Measurements from ENCODE around the gene TAF1C. TPM values are rescaled to one million over a fixed set of nuclear protein-coding genes. Genes with fewer than 3 reads are reported as not detected.

The TAF1C gene
- total and polyA plus RNA-seq, 3 experiments from 2014 or later = 6.4 to 51.2 (median 49.9) TPM

GRCh38 chr16:84169765-84170310 lies 17.0 kb downstream of the TAF1C start:
- Mint-ChIP-seq H3K36me3 (no peaks in the 10 kb centered on the region), H3K27ac (no peak overlapping the region), H3K4me3 (no peak overlapping the region), H3K9me3 (no peaks in the 10 kb centered on the region), H3K27me3 (peaks cover 17 to 38% of the 10 kb centered on the region in 2 donors), H3K4me1 (no peaks in the 10 kb centered on the region)
- ChIA-PET CTCF (interaction anchor here (3.3 kb wide), 1 partner anchor 17 kb away, joined by 12 read pairs; the partner anchor contains the start of gene TAF1C), POLR2A (no interaction called here)
- H3K4me3 ChIP-seq (ENCODE audit: low read length) = no peak overlapping the region
- H3K27me3 ChIP-seq (ENCODE audit: insufficient read depth, low read length, poor library complexity, severe bottlenecking) = no peaks in the 10 kb centered on the region
- H3K4me1 ChIP-seq (ENCODE audit: insufficient read depth, low read length) = no peaks in the 10 kb centered on the region
- H3K9me3 ChIP-seq (ENCODE audit: low read length) = no peaks in the 10 kb centered on the region
- DNase-seq = no peak
- no peak overlapping the region for H3K27ac ChIP-seq (ENCODE audit: low read depth, low read length)
- no peaks in the 10 kb centered on the region for H3K36me3 ChIP-seq (ENCODE audit: insufficient read depth, low read length)

DNA sequence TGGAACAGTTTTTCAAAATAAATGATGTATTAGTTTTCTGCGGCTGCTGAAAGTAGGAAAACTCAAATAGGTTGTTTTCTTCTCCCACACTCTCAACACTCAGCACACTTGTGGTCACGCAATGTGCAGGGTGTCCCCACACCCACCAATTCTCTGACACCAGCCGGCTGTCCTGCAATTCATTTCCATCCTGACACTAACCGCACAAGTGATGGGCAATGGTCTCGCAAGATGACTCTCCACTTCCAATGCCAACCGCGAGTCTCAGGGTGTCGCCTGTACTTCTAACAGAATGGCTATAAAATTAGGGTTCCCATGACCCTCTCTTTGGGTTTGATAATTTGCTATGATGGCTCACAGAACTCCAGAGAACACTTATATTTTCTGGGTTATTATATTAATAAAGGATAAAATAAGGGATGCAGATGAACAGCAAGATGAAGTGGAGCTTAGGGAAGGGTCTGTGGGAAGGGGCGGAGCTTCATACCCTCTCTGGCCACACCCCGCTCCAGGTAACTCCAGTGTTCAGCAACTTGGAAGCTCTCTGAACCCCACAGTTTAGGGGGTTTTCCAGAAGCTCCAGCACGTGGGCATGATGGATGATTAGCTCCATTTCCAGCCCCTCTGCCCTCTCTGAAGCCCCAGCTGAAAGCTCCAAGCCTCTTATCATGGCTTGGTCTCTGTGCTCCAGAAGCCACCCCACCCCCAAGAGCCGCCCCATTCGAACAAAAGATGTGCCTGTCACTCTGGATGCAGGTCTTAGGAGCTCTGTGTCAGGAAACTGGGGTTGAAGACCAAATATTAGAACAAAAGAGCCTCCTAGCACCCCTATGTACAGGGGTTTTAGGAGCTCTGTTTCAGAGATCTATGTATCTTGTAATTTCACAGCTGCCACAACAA lies 19.8 kb downstream of the TAF1C start:
- Mint-ChIP-seq H3K4me3 (no peak overlapping the region), H3K36me3 (no peaks in the 10 kb centered on the region), H3K9me3 (no peaks in the 10 kb centered on the region), H3K4me1 (no peaks in the 10 kb centered on the region), H3K27me3 (peaks cover 17 to 42% of the 10 kb centered on the region in 2 donors), H3K27ac (no peak overlapping the region)
- CTCF ChIA-PET = interaction anchor here (0.7 to 1.7 kb wide), 2 partner anchors 20 to 50 kb away, joined by 3 to 6 read pairs; partner anchors contain the start of genes MBTPS1 and TAF1C
- H3K4me3 ChIP-seq (ENCODE audit: low read length) = no peak overlapping the region
- no peaks in the 10 kb centered on the region for H3K36me3 ChIP-seq (ENCODE audit: insufficient read depth, low read length)
- no peaks in the 10 kb centered on the region for H3K27me3 ChIP-seq (ENCODE audit: insufficient read depth, low read length, poor library complexity, severe bottlenecking)
- H3K4me1 ChIP-seq (ENCODE audit: insufficient read depth, low read length) = no peaks in the 10 kb centered on the region
- POLR2A ChIA-PET = no interaction called here
- no peaks in the 10 kb centered on the region for H3K9me3 ChIP-seq (ENCODE audit: low read length)
- no peak for DNase-seq
- H3K27ac ChIP-seq (ENCODE audit: low read depth, low read length) = no peak overlapping the region

- Histone ChIP-seq H3K27ac (ENCODE audit: low read depth, low read length) (no peak overlapping the region), H3K4me1 (ENCODE audit: insufficient read depth, low read length) (no peaks in the 10 kb centered on the region), H3K4me3 (ENCODE audit: low read length) (no peak overlapping the region), H3K36me3 (ENCODE audit: insufficient read depth, low read length) (no peaks in the 10 kb centered on the region), H3K9me3 (ENCODE audit: low read length) (no peaks in the 10 kb centered on the region), H3K27me3 (ENCODE audit: insufficient read depth, low read length, poor library complexity, severe bottlenecking) (no peaks in the 10 kb centered on the region)
- peaks cover 16 to 46% of the 10 kb centered on the region in 2 donors for H3K27me3 Mint-ChIP-seq
- H3K4me3 Mint-ChIP-seq = peak overlapping the region in 1 of 7 donors; percentile 42
- POLR2A ChIA-PET = no interaction called here
- H3K9me3 Mint-ChIP-seq = no peaks in the 10 kb centered on the region
- H3K4me1 Mint-ChIP-seq = no peaks in the 10 kb centered on the region
- CTCF ChIA-PET = no interaction called here
- H3K36me3 Mint-ChIP-seq = no peaks in the 10 kb centered on the region
- no peak overlapping the region for H3K27ac Mint-ChIP-seq
- no peak for DNase-seq
These were observed 21.1 kb downstream of the TAF1C start for GRCh38 chr16:84165746-84166145.

DNA sequence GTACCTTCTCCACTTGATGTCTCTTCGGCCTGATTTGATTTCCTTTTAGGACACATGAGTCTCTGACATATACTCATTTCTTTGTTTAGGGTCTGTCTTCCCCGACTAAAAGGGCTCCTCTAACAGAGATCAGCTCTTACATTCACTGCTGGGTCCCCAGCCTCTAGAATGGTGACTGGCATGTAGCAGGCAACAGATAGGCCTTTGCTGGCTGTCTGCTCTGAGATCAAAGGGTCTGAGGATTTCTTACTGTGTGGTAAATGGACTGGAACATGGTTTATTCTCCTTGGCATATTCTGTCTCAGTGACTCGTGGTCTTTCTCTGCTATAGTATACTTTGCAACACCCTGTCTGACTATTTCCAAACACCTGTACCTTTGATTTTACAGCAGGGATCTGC lies 25.1 kb downstream of the TAF1C start:
- no peak overlapping the region for H3K4me3 Mint-ChIP-seq
- peaks cover 14 to 45% of the 10 kb centered on the region in 2 donors for H3K27me3 Mint-ChIP-seq
- no peaks in the 10 kb centered on the region for H3K4me1 Mint-ChIP-seq
- POLR2A ChIA-PET = no interaction called here
- H3K27ac Mint-ChIP-seq = no peak overlapping the region
- Histone ChIP-seq H3K9me3 (ENCODE audit: low read length) (no peaks in the 10 kb centered on the region), H3K27ac (ENCODE audit: low read depth, low read length) (no peak overlapping the region), H3K4me3 (ENCODE audit: low read length) (no peak overlapping the region), H3K27me3 (ENCODE audit: insufficient read depth, low read length, poor library complexity, severe bottlenecking) (no peaks in the 10 kb centered on the region), H3K4me1 (ENCODE audit: insufficient read depth, low read length) (no peaks in the 10 kb centered on the region), H3K36me3 (ENCODE audit: insufficient read depth, low read length) (no peaks in the 10 kb centered on the region)
- CTCF ChIA-PET = no interaction called here
- no peak for DNase-seq
- H3K9me3 Mint-ChIP-seq = no peaks in the 10 kb centered on the region
- H3K36me3 Mint-ChIP-seq = no peaks in the 10 kb centered on the region

GRCh38 chr16:84161037-84161436 lies 25.8 kb downstream of the TAF1C start:
- no peak for DNase-seq
- Mint-ChIP-seq H3K36me3 (no peaks in the 10 kb centered on the region), H3K4me3 (no peak overlapping the region), H3K9me3 (no peaks in the 10 kb centered on the region), H3K4me1 (no peaks in the 10 kb centered on the region), H3K27ac (no peak overlapping the region), H3K27me3 (peaks cover 11 to 47% of the 10 kb centered on the region in 2 donors)
- no peak overlapping the region for H3K4me3 ChIP-seq (ENCODE audit: low read length)
- H3K27ac ChIP-seq (ENCODE audit: low read depth, low read length) = no peak overlapping the region
- H3K9me3 ChIP-seq (ENCODE audit: low read length) = no peaks in the 10 kb centered on the region
- ChIA-PET CTCF (no interaction called here), POLR2A (no interaction called here)
- H3K36me3 ChIP-seq (ENCODE audit: insufficient read depth, low read length) = no peaks in the 10 kb centered on the region
- no peaks in the 10 kb centered on the region for H3K4me1 ChIP-seq (ENCODE audit: insufficient read depth, low read length)
- H3K27me3 ChIP-seq (ENCODE audit: insufficient read depth, low read length, poor library complexity, severe bottlenecking) = peaks cover 4% of the 10 kb centered on the region

- CTCF ChIA-PET = no interaction called here
- H3K36me3 ChIP-seq (ENCODE audit: insufficient read depth, low read length) = no peaks in the 10 kb centered on the region
- no peaks in the 10 kb centered on the region for H3K9me3 ChIP-seq (ENCODE audit: low read length)
- no peak overlapping the region for H3K4me3 ChIP-seq (ENCODE audit: low read length)
- no peak for DNase-seq
- Mint-ChIP-seq H3K27ac (no peak overlapping the region), H3K4me1 (no peaks in the 10 kb centered on the region), H3K4me3 (no peak overlapping the region), H3K36me3 (no peaks in the 10 kb centered on the region), H3K9me3 (no peaks in the 10 kb centered on the region), H3K27me3 (peaks cover 11 to 49% of the 10 kb centered on the region in 2 donors)
- no peaks in the 10 kb centered on the region for H3K4me1 ChIP-seq (ENCODE audit: insufficient read depth, low read length)
- peaks cover 4% of the 10 kb centered on the region for H3K27me3 ChIP-seq (ENCODE audit: insufficient read depth, low read length, poor library complexity, severe bottlenecking)
- POLR2A ChIA-PET = no interaction called here
- no peak overlapping the region for H3K27ac ChIP-seq (ENCODE audit: low read depth, low read length)
These were observed 27.1 kb downstream of the TAF1C start for GRCh38 chr16:84159800-84160199.

DNA sequence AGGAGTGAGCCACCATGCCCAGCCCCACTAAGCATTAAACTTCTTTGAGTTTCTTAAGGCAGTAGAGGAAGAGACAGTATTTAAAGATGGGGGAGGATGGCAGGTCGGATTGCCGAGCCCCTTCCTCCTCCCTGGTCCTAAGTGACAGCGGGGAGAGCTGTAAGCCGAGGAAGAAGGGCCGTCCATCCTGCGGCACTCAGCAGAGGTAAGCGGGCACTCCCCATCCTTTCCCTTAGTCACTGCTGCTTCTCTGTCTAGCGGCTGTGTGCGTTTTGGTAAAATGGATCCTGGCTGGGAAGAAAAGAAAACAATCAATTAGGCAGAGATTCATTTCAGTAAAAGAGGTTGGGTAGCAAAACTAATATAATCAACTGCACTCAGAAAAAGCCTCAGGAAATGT lies 27.9 kb downstream of the TAF1C start:
- DNase-seq = no peak
- Histone ChIP-seq H3K27ac (ENCODE audit: low read depth, low read length) (no peak overlapping the region), H3K36me3 (ENCODE audit: insufficient read depth, low read length) (no peaks in the 10 kb centered on the region), H3K27me3 (ENCODE audit: insufficient read depth, low read length, poor library complexity, severe bottlenecking) (peaks cover 4% of the 10 kb centered on the region), H3K4me3 (ENCODE audit: low read length) (no peak overlapping the region), H3K9me3 (ENCODE audit: low read length) (no peaks in the 10 kb centered on the region), H3K4me1 (ENCODE audit: insufficient read depth, low read length) (no peaks in the 10 kb centered on the region)
- CTCF ChIA-PET = no interaction called here
- no peak overlapping the region for H3K4me3 Mint-ChIP-seq
- peaks cover 11 to 42% of the 10 kb centered on the region in 2 donors for H3K27me3 Mint-ChIP-seq
- H3K27ac Mint-ChIP-seq = no peak overlapping the region
- H3K4me1 Mint-ChIP-seq = no peaks in the 10 kb centered on the region
- POLR2A ChIA-PET = no interaction called here
- no peaks in the 10 kb centered on the region for H3K36me3 Mint-ChIP-seq
- H3K9me3 Mint-ChIP-seq = no peaks in the 10 kb centered on the region

- Histone ChIP-seq H3K36me3 (ENCODE audit: insufficient read depth, low read length) (no peaks in the 10 kb centered on the region), H3K27ac (ENCODE audit: low read depth, low read length) (no peak overlapping the region), H3K4me1 (ENCODE audit: insufficient read depth, low read length) (no peaks in the 10 kb centered on the region), H3K27me3 (ENCODE audit: insufficient read depth, low read length, poor library complexity, severe bottlenecking) (peaks cover 4% of the 10 kb centered on the region), H3K9me3 (ENCODE audit: low read length) (no peaks in the 10 kb centered on the region), H3K4me3 (ENCODE audit: low read length) (no peak overlapping the region)
- DNase-seq = no peak
- Mint-ChIP-seq H3K4me3 (no peak overlapping the region), H3K27ac (no peak overlapping the region), H3K36me3 (no peaks in the 10 kb centered on the region), H3K27me3 (peaks cover 9 to 41% of the 10 kb centered on the region in 2 donors), H3K9me3 (no peaks in the 10 kb centered on the region), H3K4me1 (no peaks in the 10 kb centered on the region)
- ChIA-PET POLR2A (no interaction called here), CTCF (interaction anchor here (0.9 to 1.1 kb wide), 2 partner anchors 11 to 31 kb away, joined by 3 to 5 read pairs; partner anchors contain the start of genes DNAAF1, HSDL1 and TAF1C)
These were observed 30.5 kb downstream of the TAF1C start for GRCh38 chr16:84156342-84156784.

Data from CD8-positive, alpha-beta memory T cell (primary cell).